Activated CD4-positive, alpha-beta T cell treated with anti-CD3 and anti-CD28 coated beads, Interleukin-2, amount 50 U/mL, for 4 hours (primary cell): Measurements from ENCODE around the gene LCMT1.

Experiments
- DNase-seq, 2 experiments: peaks; one replicate each; pipeline ENCODE4 v3.0.0-alpha.2; 2020

The LCMT1 gene

DNA sequence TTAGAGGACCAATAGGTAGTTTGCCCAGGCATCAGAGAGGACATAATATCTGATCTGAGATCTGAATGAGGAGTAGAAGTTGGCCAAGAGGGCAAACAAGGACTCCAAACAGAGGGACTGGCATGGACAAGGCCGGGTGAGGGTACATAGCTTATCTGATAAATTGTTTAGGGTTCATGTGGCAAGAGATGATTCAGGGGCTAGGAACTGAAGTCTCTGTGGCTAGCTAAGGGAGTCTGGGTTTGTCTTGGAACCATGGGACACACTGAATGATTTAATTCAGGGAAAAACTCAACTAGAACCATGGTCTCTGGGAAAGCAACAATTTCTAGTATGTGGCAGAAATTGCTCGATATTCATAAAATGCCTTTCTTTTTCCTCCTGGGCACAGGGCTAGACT, 101.1 kb downstream of the LCMT1 start:
- DNase-seq, result no peak

DNA sequence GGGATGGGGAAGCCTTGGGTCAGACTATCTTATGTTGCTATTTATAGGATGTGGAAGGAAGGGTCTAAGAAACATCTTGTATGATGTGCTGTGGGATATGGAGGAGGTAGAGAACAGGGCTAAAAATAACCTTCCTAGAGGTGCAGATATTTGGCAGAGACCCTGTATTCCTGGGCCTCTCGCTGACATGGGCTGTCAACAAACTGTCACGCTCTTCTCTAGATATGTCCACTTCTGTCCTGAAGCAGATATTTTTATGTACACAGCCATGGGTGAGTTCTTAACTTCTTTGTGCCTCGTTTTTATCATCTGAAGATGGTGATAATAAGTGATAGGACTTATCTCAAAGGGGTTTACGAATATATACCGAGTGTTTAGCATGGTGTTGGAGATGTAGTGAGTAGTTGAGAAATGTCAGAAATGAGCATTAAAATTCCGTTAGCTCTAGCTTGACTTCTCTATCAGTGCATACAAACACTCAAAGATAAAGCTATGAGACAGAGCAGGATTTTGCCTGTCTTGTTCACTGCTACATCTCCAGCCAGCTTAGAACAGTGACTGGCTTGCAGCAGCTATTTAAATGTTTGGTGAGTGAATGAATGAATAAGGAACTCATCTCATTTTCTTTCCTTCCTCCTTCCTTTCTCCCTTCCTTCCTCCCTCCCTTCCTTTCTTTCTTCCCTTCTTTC, 102.3 kb downstream of the LCMT1 start:
- no peak for DNase-seq

DNA sequence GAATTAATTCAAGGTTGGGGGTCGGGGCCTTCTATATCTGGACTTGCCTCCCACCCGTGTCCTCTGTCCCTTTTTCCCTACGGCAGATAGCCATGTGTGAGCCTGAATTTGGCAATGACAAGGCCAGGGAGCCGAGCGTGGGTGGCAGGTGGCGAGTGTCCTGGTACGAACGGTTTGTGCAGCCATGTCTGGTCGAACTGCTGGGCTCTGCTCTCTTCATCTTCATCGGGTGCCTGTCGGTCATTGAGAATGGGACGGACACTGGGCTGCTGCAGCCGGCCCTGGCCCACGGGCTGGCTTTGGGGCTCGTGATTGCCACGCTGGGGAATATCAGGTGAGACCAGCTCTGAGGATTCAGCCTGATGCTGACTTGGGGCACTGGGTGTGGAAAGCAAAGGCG, 105.6 kb downstream of the LCMT1 start:
- no peak for DNase-seq

DNA sequence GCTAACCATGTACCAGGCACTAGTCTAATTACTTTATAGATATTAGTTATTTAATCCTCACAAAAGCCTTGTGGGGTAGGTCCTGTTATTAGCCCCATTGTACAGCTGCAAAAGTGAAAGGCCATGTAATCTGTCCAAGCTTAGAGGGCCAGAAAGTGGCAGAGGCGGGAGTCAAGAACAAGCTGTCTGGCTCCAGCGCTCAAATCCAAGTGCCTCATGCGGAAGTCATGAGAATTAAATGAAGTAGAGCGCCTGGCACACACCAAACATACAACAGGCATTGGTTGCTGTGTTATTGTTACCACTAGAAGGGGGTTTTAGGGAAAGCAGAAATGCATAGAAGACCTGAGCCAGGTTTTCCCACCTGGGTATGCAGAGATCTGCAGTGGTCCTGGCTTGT, 106.4 kb downstream of the LCMT1 start:
- no peak for DNase-seq

DNA sequence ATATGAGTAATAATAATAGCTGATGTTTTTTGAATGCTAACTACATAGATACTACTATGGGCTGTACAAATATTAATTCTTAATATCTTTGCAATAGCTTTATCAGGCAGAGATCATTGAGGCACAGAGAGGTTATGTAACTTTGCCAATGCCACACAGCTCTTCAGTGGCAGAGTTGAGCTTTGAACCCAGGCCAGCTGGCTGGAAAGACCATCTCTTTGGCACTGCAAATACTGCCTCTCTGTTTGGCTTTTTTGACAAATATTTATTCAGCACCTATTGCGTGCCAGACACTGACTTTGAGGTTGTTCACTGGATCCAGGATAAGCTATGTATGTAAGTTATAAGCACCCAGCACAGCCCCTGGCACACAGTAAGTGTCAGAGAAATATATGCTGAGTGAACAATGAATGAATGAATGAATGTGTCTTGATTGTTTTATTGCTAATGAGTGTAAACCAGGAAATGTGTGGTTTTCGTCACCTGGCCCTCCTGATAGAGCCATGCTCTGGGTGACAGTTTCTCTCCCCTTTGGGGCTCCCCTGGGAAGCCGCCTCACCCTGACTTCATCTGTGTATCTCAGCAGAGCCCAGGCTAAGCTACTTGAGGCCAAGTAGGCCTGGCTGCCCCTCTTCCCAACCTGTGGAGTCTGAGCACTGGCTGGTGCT, 107.7 kb downstream of the LCMT1 start:
- no peak for DNase-seq

DNA sequence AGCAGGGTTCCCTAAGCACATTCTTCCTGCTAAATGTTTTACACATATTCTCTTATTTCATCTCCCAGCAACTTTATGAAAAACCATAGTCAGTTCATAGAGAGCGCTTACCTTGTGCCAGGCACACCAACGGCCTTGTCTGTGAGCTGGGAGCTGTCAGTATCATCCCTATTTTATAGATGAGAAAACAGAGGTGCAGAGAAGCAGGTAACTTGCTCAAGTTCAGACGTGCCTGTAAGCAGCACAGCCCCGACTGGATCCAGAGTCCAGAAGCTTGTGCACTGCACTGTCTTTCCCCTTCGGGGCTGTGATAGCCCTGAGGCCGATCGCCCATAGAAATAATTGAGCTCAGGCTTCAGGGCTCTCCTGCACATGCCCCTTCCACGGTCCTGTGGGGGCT, 111.4 kb downstream of the LCMT1 start:
- DNase-seq, result no peak

DNA sequence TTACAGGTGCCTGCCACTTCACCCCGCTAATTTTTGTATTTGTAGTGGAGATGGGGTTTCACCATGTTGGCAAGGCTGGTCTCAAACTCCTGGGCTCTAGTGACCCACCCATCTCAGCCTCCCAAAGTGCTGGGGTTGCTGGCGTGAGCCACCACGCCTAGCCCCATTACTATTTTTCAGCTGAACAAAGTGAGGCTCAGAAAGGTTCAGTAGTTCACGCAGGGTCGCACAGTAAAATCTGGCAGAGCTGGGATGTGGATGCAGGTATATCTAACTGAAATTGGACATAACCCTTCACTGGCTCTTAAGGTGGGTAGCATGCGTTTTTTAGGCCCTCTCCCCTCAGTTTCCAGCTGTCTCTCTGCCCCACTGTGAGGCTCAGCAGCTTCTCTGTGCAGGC, 112.4 kb downstream of the LCMT1 start:
- no peak for DNase-seq

DNA sequence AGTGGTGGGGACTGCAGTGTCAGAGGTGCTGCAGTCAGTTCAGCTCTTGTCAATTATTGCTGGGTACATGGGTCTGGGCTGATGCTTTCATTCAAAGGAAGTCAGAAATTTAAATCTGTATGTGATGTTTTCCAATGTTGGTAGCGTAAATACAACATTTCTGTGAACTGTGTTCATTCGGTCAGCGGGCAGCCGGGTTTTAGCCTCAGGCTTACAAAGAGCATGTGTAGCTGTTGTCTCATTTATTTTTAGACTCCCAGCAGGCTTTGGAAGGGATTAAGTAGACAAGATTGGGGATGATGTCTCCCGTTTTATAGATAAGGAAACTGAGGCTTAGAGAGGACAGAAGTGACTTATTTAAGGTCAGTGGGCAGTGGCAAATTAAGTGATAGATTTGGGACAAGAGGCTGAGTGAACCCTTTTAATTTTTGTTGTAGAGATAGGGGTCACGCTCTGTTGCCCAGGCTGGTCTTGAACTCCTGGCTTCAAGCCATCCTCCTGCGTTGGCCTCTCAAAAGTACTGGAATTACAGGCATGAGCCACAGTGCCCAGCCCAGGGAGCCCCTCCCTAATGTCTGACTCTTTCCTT, 113.3 kb downstream of the LCMT1 start:
- no peak for DNase-seq
